Mucosa of descending colon (tissue), 3 donors: ENCODE measurements around the gene IGF1. TPM values are rescaled to one million over a fixed set of nuclear protein-coding genes. Genes with fewer than 3 reads are reported as not detected.

Source experiments
- ATAC-seq: fragments of 200-7000 bp; cut with Tn5 transposase; one replicate; pipeline ENCODE4 v1.9.1; 2020; ENCODE audit warnings: mild to moderate bottlenecking, moderate library complexity
- DNase-seq, 3 donors: peaks; one replicate each; pipeline ENCODE4 v3.0.0-alpha.2; 2020
- H3K36me3 ChIP-seq: fragments of 200-600 bp; one replicate; pipeline ENCODE4 v1.8.0; 2021; ENCODE audit warnings: low read depth, mild to moderate bottlenecking
- H3K4me1 ChIP-seq: fragments of 200-600 bp; one replicate; pipeline ENCODE4 v1.8.0; 2021; ENCODE audit warnings: low read depth, mild to moderate bottlenecking
- H3K4me3 ChIP-seq: fragments of 200-600 bp; one replicate; pipeline ENCODE4 v1.8.0; 2021; ENCODE audit warnings: mild to moderate bottlenecking
- H3K9me3 ChIP-seq: fragments of 200-600 bp; one replicate; pipeline ENCODE4 v1.8.0; 2021; ENCODE audit warnings: mild to moderate bottlenecking
- CTCF ChIP-seq: fragments of 200-600 bp; IDR thresholded peaks from one replicate; pipeline ENCODE4 v1.8.0; 2022; ENCODE audit warnings: antibody characterized with exemption, mild to moderate bottlenecking
- intact Hi-C, 2 donors: fragments of 100-400 bp; cut with DNase I in 1 of 2; cut with micrococcal nuclease in 1 of 2; formaldehyde crosslinking; loops; one replicate each; pipeline versions ENCODE4 v1.11.0 to v1.11.1; 2022; cut with DNase I, micrococcal nuclease
- total RNA-seq, 3 donors: library from RNA; stranded (reverse); fragmentation: NEBNext Ultra II Directional in 2 of 3; extraction: Animal tissue kit (Norgen Biotek cat#: 25700) in 2 of 3; gene quantifications; one replicate each; pipeline versions ENCODE4 v1.2.1 to v1.2.4, GENCODE V29; 2021 to 2023
- donor health status: DM: no; HTN: no; CAD: no; lungs with moderate emphysema.
- donor health status: DM: no; HTN: no; CAD: no.
- donor health status: DM: no; HTN: yes; CAD: no.

The IGF1 gene
- total RNA-seq, 3 donors from 2014 or later, result 2.5 to 12.6 (median 9.4) TPM

- Histone ChIP-seq H3K36me3 (no peaks in the 10 kb centered on the region), H3K4me3 (no peak overlapping the region), H3K4me1 (no peaks in the 10 kb centered on the region), H3K9me3 (no peaks in the 10 kb centered on the region)
- ATAC-seq (no peak), DNase-seq (no peak)
- TF ChIP-seq CTCF, result no peak
- intact Hi-C loops, result no loop called here
Measured at GRCh38 chr12:102394200-102394599, 86.2 kb downstream of the IGF1 start.

GRCh38 chr12:102390068-102390467 is 90.3 kb downstream of the IGF1 start:
- Histone ChIP-seq H3K9me3 (no peaks in the 10 kb centered on the region), H3K4me1 (no peaks in the 10 kb centered on the region), H3K36me3 (no peaks in the 10 kb centered on the region), H3K4me3 (no peak overlapping the region)
- no peak for ATAC-seq
- DNase-seq, result no peak
- no peak for TF ChIP-seq CTCF
- intact Hi-C loops, result no loop called here

- no peak for TF ChIP-seq CTCF
- no peaks in the 10 kb centered on the region for H3K36me3 ChIP-seq
- intact Hi-C loops, result no loop called here
- DNase-seq, result no peak
- no peak for ATAC-seq
- H3K4me3 ChIP-seq, result no peak overlapping the region
- H3K4me1 ChIP-seq, result no peaks in the 10 kb centered on the region
- peaks cover 9% of the 10 kb centered on the region for H3K9me3 ChIP-seq
Measured at GRCh38 chr12:102388469-102388868, 91.9 kb downstream of the IGF1 start.

- TF ChIP-seq CTCF, result no peak
- Histone ChIP-seq H3K4me1 (no peaks in the 10 kb centered on the region), H3K4me3 (no peak overlapping the region), H3K36me3 (no peaks in the 10 kb centered on the region), H3K9me3 (peaks cover 10% of the 10 kb centered on the region)
- intact Hi-C loops, result no loop called here
- no peak for DNase-seq
- no peak for ATAC-seq
Measured at GRCh38 chr12:102385343-102385742, 95.0 kb downstream of the IGF1 start.

- H3K9me3 ChIP-seq, result peaks cover 10% of the 10 kb centered on the region
- TF ChIP-seq CTCF, result no peak
- no peak overlapping the region for H3K4me3 ChIP-seq
- ATAC-seq, result no peak
- H3K4me1 ChIP-seq, result no peaks in the 10 kb centered on the region
- intact Hi-C loops, result no loop called here
- no peaks in the 10 kb centered on the region for H3K36me3 ChIP-seq
- no peak for DNase-seq
Measured at GRCh38 chr12:102379346-102380162, 100.8 kb downstream of the IGF1 start.
